ENCODE measurements around the gene ZKSCAN3. TPM values are rescaled to one million over a fixed set of nuclear protein-coding genes. Genes with fewer than 3 reads are reported as not detected.

ZKSCAN3 gene
- total RNA-seq, 1 donor from 2014 or later: 12.3 TPM

DNA sequence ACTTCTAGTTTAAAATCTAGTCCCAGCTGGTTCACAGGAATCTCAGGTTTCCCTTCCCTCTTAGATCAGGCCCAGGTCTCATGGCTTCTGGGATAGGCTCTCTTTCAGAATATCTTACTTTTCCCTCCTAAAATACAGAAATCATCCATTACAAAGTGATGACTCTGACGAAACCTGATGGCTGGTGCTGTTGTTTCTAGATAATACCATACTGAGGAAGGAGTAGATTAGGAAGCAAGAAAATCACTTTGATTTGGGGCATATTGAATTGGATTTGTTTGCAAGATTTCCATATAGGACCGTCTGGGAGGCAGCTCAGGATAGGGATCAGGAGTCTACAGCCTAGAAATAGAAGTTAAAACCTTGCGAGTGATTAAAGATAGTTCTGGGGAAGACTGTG is 3.6 kb downstream of the ZKSCAN3 start:
- Histone ChIP-seq H3K4me1 (peaks cover 15% of the 10 kb centered on the region), H3F3A (ENCODE audit: low read depth) (peaks cover 3% of the 10 kb centered on the region), H3K27me3 (peaks cover under 1% of the 10 kb centered on the region), H3K36me3 (no peaks in the 10 kb centered on the region), H2AFZ (replicated peaks) (no peak overlapping the region), H3K79me2 (ENCODE audit: low read depth) (peaks cover 51% of the 10 kb centered on the region), H3K9me3 (ENCODE audit: low read depth) (no peaks in the 10 kb centered on the region), H3K27ac (no peak overlapping the region), H3K9ac (no peak overlapping the region), H3K4me2 (no peak overlapping the region), H3K4me3 (no peak overlapping the region), H4K20me1 (ENCODE audit: low read depth) (peaks cover 19% of the 10 kb centered on the region)
- peaks cover 3% of the 10 kb centered on the region for H3K27me3 Mint-ChIP-seq (ENCODE audit: insufficient read depth, low read depth)
- H3K4me1 Mint-ChIP-seq: peaks cover 28% of the 10 kb centered on the region
- H3K36me3 Mint-ChIP-seq: peaks cover 17% of the 10 kb centered on the region
- no peak overlapping the region for H3K4me3 Mint-ChIP-seq
- DNase-seq (ENCODE audit: low spot score): no peak
- peaks cover 7% of the 10 kb centered on the region for H3K9me3 Mint-ChIP-seq
- TF ChIP-seq EZH2 (IDR thresholded peaks at IDR 0.05) (no peak), EZH2phosphoT487 (IDR thresholded peaks at IDR 0.05) (no peak)
- TF ChIP-seq, protein P1, sequence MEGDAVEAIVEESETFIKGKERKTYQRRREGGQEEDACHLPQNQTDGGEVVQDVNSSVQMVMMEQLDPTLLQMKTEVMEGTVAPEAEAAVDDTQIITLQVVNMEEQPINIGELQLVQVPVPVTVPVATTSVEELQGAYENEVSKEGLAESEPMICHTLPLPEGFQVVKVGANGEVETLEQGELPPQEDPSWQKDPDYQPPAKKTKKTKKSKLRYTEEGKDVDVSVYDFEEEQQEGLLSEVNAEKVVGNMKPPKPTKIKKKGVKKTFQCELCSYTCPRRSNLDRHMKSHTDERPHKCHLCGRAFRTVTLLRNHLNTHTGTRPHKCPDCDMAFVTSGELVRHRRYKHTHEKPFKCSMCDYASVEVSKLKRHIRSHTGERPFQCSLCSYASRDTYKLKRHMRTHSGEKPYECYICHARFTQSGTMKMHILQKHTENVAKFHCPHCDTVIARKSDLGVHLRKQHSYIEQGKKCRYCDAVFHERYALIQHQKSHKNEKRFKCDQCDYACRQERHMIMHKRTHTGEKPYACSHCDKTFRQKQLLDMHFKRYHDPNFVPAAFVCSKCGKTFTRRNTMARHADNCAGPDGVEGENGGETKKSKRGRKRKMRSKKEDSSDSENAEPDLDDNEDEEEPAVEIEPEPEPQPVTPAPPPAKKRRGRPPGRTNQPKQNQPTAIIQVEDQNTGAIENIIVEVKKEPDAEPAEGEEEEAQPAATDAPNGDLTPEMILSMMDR (IDR thresholded peaks at IDR 0.05): no peak
- H3K27ac Mint-ChIP-seq: no peak overlapping the region

DNA sequence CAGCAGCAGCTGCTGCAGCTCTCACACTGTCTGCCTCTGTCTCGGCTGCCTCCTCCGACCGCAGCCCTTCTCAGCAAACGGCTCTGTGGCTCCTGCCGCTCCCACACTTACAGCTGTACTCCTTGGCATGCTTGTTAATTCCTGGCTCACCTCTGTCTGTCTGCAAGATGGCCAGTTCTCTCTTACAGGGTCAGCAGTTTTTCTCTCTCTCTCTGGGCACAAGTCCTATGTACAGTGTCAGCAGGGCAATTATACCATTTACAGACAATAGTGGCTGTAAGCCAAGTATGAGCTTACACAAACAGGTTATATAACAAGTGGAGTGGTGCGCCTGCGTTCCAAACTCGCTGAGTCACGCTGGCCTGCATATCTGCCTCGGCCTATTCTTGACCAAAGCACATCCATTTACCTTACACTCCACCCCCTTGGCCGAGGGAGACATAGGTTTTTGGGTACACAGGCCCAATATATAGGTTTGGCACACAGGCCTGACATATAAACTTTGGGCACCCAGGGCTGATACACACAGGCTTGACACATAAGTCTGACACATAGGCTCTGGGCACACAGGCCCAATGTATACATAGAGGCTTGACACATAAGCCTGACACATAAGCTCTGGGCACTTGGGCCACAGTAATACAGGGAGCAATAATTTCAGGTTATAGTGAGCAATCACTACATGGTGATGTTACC is 4.4 kb downstream of the ZKSCAN3 start:
- Histone ChIP-seq H3K27me3 (no peaks in the 10 kb centered on the region), H3K4me2 (no peak overlapping the region), H3K4me3 (no peak overlapping the region), H3K9me3 (ENCODE audit: low read depth) (no peaks in the 10 kb centered on the region), H4K20me1 (ENCODE audit: low read depth) (peaks cover 19% of the 10 kb centered on the region), H3K36me3 (no peaks in the 10 kb centered on the region), H3K9ac (no peak overlapping the region), H3K27ac (no peak overlapping the region), H3K79me2 (ENCODE audit: low read depth) (peaks cover 51% of the 10 kb centered on the region), H3F3A (ENCODE audit: low read depth) (peaks cover 3% of the 10 kb centered on the region), H3K4me1 (peaks cover 15% of the 10 kb centered on the region), H2AFZ (replicated peaks) (no peak overlapping the region)
- DNase-seq (ENCODE audit: low spot score): no peak
- Mint-ChIP-seq H3K4me3 (no peak overlapping the region), H3K9me3 (peaks cover 7% of the 10 kb centered on the region), H3K27ac (no peak overlapping the region), H3K4me1 (peaks cover 28% of the 10 kb centered on the region), H3K27me3 (ENCODE audit: insufficient read depth, low read depth) (peaks cover 3% of the 10 kb centered on the region), H3K36me3 (peaks cover 17% of the 10 kb centered on the region)
- TF ChIP-seq EZH2 (IDR thresholded peaks at IDR 0.05) (no peak), EZH2phosphoT487 (IDR thresholded peaks at IDR 0.05) (no peak)
- TF ChIP-seq, protein P1 (IDR thresholded peaks at IDR 0.05): no peak

DNA sequence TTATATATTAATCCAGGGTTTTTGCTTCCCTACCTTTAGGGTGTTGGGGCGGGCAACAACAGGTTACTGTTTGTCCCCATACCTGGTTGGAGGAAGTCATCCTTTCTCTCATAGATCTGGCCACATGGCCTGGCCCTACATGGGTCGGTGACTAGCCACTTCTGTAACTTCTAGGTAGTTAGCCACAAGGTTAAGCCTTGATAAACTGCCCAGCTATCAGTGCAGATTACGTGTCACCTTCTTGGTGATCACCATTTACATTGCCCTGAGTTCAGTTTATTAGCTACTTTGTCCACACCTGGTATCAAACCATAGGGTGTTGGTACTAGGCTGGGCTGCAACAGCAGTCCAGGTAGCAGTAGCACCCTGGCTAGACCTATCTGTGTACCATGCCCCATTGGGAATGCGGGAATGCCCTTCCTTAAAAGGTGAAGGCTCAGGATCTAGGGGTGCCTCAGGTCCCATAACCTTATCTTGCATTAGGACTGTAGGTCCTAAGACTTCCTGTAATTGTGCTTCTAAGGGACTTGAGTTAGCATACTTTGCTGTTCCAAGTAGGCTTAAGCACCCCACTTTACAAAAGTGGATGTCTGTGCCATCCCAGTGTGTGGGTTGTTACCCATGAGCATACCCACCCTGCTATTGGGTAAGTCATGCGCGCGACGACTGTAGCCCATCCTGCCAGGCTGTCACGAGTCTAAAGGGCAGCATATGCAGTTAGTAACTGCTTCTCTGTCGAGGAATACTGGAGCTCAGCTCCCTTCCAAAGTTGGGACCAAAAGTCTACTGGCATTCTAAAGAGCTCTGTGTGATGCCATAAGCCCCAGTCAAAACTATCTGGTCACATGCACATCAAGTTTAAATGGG is 5.2 kb downstream of the ZKSCAN3 start:
- H3K9ac ChIP-seq: no peak overlapping the region
- H3F3A ChIP-seq (ENCODE audit: low read depth): peaks cover 3% of the 10 kb centered on the region
- H3K4me3 Mint-ChIP-seq: peak overlapping the region; percentile 85
- H3K4me1 ChIP-seq: peaks cover 15% of the 10 kb centered on the region
- H3K36me3 Mint-ChIP-seq: peaks cover 17% of the 10 kb centered on the region
- no peak overlapping the region for H3K4me3 ChIP-seq
- peaks cover 3% of the 10 kb centered on the region for H3K27me3 Mint-ChIP-seq (ENCODE audit: insufficient read depth, low read depth)
- DNase-seq (ENCODE audit: low spot score): no peak
- peaks cover 19% of the 10 kb centered on the region for H4K20me1 ChIP-seq (ENCODE audit: low read depth)
- peaks cover 7% of the 10 kb centered on the region for H3K9me3 Mint-ChIP-seq
- no peak overlapping the region for H2AFZ ChIP-seq (replicated peaks)
- H3K4me2 ChIP-seq: no peak overlapping the region
- H3K4me1 Mint-ChIP-seq: peaks cover 25% of the 10 kb centered on the region
- H3K27ac Mint-ChIP-seq: no peak overlapping the region
- no peak overlapping the region for H3K27ac ChIP-seq
- no peaks in the 10 kb centered on the region for H3K36me3 ChIP-seq
- H3K79me2 ChIP-seq (ENCODE audit: low read depth): peaks cover 50% of the 10 kb centered on the region
- no peaks in the 10 kb centered on the region for H3K9me3 ChIP-seq (ENCODE audit: low read depth)
- TF ChIP-seq EZH2 (IDR thresholded peaks at IDR 0.05): no peak
- TF ChIP-seq EZH2phosphoT487 (IDR thresholded peaks at IDR 0.05): no peak
- TF ChIP-seq, protein P1 (IDR thresholded peaks at IDR 0.05): no peak
- H3K27me3 ChIP-seq: no peaks in the 10 kb centered on the region
